GM12892 (cell line): ENCODE results near the gene SCAMP4.
A peak's percentile ranks its signal among the peaks of the same experiment; 100 is the strongest.
"Not testable (repeated sequence)": the region's sequence is repeated elsewhere in the genome, so short reads cannot be mapped to it uniquely, and the experiment has no call there.

Source experiments
- DNase-seq: peaks from one replicate; pipeline ENCODE4 v3.0.0; 2011; ENCODE audit not compliant: insufficient read length
- FAIRE-seq: peaks from 2 replicates; lab custom pipeline; 2011; peaks lifted over from hg19 to GRCh38; lab: Jason Lieb, UNC
- POLR2A ChIP-seq: IDR thresholded peaks from 2 replicates; pipeline ENCODE4 v1.6.1; 2011; ENCODE audit warnings: low read depth, low read length, control low read depth
- POLR2AphosphoS5 ChIP-seq: IDR thresholded peaks from 2 replicates; pipeline ENCODE4 v1.6.1; 2011; ENCODE audit warnings: low read depth, low read length, control low read depth
- TAF1 ChIP-seq: IDR thresholded peaks from 2 replicates; pipeline ENCODE4 v1.6.1; 2011; ENCODE audit warnings: low read depth, mild to moderate bottlenecking, control low read depth, low read length, borderline replicate concordance

SCAMP4 gene

DNA sequence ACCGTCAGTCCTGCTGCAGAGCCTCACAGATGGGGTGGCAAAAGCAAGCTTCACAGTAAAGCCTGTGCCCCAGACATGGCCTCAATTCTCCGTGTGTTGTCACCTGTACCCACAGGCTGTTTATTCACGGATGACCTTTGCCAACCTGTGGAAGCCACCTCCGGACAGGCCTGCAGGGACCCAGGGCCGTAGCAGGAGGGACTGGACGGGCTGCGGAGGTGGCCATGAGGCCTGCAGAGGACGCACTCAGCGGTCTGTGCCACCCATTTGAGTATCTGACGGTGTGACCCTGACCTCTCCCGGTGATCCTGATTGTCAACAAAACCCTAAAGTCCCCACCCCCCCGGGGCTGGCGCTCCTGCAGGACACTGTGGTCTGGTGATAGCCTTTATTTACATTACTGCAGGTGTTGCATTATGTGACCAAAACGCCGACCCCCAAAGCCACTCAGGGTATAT lies 34.0 kb upstream of the SCAMP4 start:
- FAIRE-seq (no peak), DNase-seq (no peak)
- TF ChIP-seq TAF1 = no peak
- no peak for TF ChIP-seq POLR2A
- TF ChIP-seq POLR2AphosphoS5 = no peak

DNA sequence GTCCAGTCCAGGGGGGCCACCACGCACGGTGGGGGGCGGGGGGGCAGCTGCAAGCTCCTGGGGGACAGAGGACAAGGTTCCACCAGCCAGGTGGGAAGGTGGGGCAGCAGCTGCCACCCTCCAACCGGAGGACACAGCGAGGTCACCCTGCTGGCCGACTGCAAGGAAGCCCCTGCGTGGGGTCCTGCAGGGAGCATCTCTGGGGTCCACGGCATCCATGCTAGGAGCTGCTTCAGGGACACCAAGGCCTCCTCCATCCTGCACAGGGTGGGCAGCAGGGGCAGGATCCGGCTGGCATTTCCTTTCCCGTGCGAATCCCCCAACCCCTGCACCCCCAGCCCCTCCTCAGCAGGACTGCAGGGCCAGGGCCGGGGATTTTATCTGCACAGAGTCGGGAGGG lies 33.6 kb upstream of the SCAMP4 start:
- TF ChIP-seq POLR2AphosphoS5 (no peak), TAF1 (no peak), POLR2A (no peak)
- DNase-seq = no peak

GRCh38 chr19:1872807-1873523 lies 32.2 kb upstream of the SCAMP4 start:
- TF ChIP-seq POLR2AphosphoS5 (no peak), TAF1 (no peak), POLR2A (no peak)
- no peak for DNase-seq
- no peak for FAIRE-seq

More for the DNA sequence above, 33.6 kb upstream of the SCAMP4 start:
- FAIRE-seq = no peak

DNA sequence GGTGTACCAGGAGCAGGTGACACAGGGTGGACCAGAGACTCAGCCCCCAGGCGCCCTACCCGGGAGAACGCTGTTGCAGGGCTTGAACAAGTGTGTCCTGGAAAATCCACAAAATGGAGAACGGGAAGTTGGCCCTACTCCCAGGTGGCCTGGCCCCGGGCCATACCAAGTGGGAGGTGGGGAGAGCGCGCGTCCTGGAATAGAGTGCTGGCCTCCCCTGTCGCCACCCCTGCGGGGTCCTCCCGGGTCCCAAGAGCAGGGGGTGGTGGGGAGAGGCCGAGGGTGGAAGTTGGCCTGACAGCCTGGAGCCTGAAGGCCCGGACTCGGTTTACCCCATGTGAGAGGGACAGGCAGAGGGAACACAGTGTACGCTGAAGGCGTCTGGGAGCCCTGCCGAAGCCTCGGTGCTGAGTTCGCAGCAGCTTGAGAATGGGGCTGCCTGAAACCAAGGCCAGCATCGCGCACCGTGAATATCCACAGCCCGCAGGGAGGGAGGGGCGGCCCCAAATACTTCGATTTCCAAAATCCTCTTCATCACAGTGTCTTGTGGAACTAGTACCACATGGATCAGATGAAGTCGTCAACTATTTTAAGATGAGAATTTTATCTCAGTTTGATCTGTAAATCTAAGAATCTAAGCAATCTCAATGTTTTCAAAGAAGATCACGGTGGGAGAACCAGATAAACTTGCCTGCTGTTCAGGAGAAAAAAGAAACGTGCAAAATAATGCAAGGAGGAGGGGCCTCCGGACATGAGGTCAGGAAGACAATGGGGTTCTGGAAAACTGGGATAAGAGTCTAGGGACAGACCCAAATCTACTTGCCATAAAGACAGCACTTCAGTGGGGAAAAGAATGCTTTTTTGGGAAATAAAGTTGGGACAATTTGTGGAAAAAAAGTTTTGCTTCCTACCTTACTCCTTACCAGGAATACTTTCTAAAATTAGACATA lies 31.4 kb upstream of the SCAMP4 start:
- TF ChIP-seq POLR2AphosphoS5 (no peak), TAF1 (no peak), POLR2A (no peak)
- no peak for FAIRE-seq
- DNase-seq = no peak

DNA sequence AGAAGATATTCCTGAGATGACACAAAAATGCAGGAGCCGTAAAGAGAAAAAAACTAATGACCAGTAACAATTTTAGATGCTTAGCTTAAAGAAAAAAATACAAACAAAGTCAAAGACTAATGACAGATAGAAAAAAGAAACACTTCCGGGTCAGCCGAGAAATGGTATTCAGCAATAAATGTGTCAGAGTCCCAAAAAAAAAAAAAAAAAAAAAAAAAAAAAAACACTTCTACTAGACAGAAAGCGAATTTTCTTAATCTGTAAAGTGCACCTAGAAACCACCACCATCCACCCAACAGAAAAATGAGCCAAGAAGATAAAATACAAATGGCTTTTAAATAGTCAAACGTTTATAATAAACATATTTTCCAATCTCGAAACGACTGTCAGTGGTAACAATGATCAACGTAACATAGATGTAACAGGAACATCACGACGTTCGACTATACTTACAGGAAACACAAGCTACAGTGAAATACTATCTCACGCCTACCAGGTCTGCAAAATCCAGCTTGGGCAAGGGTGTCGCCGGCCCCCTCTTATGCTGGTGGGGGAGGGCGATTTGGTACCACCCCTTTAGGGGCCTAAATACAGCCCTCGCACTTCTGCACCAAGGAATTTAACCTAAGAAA lies 30.5 kb upstream of the SCAMP4 start:
- TF ChIP-seq POLR2A (no peak), TAF1 (no peak), POLR2AphosphoS5 (no peak)
- no peak for DNase-seq
- FAIRE-seq = peak; percentile 90

GRCh38 chr19:1875265-1875645 lies 29.9 kb upstream of the SCAMP4 start:
- not testable (repeated sequence) for DNase-seq
- FAIRE-seq = peak; percentile 76

- DNase-seq = peak; percentile 93
- TF ChIP-seq POLR2AphosphoS5 (peak; percentile 84), TAF1 (peak; percentile 57; the same call in 1 of the 2 replicates), POLR2A (peak; percentile 89; the same call in 1 of the 2 replicates)
- peak; percentile 99 for FAIRE-seq
Observed at GRCh38 chr19:1875646-1876495, 29.3 kb upstream of the SCAMP4 start.

- FAIRE-seq, DNase-seq: not testable (repeated sequence)
Observed at GRCh38 chr19:1876496-1877279, 28.5 kb upstream of the SCAMP4 start.

DNA sequence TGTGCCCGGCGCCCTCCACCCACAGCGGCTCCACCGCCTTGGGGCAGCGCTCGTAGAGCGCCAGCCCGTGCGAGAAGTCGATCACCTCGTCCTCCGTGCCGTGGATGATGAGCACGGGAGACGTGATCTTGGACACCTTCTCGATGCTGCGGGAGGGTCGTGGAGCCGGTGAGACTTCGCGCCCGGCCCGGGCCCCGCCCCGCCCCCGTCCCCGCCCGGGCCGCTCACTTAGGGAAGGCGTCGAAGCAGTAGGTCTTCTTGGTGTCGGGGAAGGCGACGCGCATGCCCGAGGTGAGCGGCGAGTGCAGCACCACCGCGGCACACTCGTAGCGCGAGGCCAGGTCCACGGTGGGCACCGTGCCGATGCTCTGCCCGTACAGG lies 27.9 kb upstream of the SCAMP4 start:
- not testable (repeated sequence) for FAIRE-seq, DNase-seq

DNA sequence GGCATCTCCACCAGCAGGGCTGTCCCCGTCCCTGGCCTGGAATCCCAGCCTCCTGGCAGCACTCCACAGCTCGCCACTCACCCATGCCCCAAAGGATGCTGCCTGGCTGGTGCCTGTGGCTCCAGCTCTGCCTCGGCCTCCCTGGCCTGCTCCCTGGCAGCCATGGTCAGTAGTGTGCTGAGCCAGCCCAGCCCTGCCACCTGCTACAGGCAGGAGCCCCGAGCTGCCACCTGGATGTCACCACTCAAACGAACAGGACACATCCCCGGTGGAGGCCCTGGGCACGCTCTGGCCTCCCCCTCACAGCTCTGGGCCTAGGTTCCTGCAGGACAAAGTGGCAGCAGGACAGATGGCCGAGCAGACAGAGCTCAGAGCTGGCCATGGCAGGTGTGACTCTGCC lies 26.6 kb upstream of the SCAMP4 start:
- FAIRE-seq, DNase-seq: not testable (repeated sequence)

- DNase-seq, FAIRE-seq: not testable (repeated sequence)
Observed at GRCh38 chr19:1879982-1880381, 25.2 kb upstream of the SCAMP4 start.
